Measurements from ENCODE around the gene CDC37L1. TPM values are rescaled to one million over a fixed set of nuclear protein-coding genes. Genes with fewer than 3 reads are reported as not detected.
"Not testable (repeated sequence)": the region's sequence is repeated elsewhere in the genome, so short reads cannot be mapped to it uniquely, and the experiment has no call there.

The CDC37L1 gene
- 9.4 and 12.8 TPM in 2 replicates for total RNA-seq (2014; rRNA removed; shearing (Covaris generic))

GRCh38 chr9:4679268-4680172 lies at the start of gene CDC37L1:
CDC37L1 (plus strand) TSS chr9:4679569; CDS start chr9:4679768, 199 bp downstream.
- peak; percentile 97 for DNase-seq (ENCODE audit: low spot score)

GRCh38 chr9:4630836-4631235 lies 48.5 kb upstream of the CDC37L1 start:
- DNase-seq (ENCODE audit: low spot score) = no peak

- no peak for DNase-seq (ENCODE audit: low spot score)
These were observed 40.4 kb upstream of the CDC37L1 start for GRCh38 chr9:4638968-4639367.

GRCh38 chr9:4639420-4639819 lies 39.9 kb upstream of the CDC37L1 start:
- no peak for DNase-seq (ENCODE audit: low spot score)

- DNase-seq (ENCODE audit: low spot score) = peak; percentile 52
These were observed 39.3 kb upstream of the CDC37L1 start for GRCh38 chr9:4640027-4640426.

GRCh38 chr9:4642351-4642750 lies 37.0 kb upstream of the CDC37L1 start:
- DNase-seq (ENCODE audit: low spot score) = no peak

GRCh38 chr9:4654084-4654483 lies 25.3 kb upstream of the CDC37L1 start:
- DNase-seq (ENCODE audit: low spot score) = no peak

GRCh38 chr9:4654538-4654937 lies 24.8 kb upstream of the CDC37L1 start:
- DNase-seq (ENCODE audit: low spot score) = no peak

GRCh38 chr9:4656196-4656595 lies 23.2 kb upstream of the CDC37L1 start:
- DNase-seq (ENCODE audit: low spot score) = not testable (repeated sequence)

- DNase-seq (ENCODE audit: low spot score) = no peak
These were observed 22.7 kb upstream of the CDC37L1 start for GRCh38 chr9:4656621-4657020.

- DNase-seq (ENCODE audit: low spot score) = no peak
These were observed 21.8 kb upstream of the CDC37L1 start for GRCh38 chr9:4657426-4658159.

- DNase-seq (ENCODE audit: low spot score) = not testable (repeated sequence)
These were observed 18.7 kb upstream of the CDC37L1 start for GRCh38 chr9:4660665-4661064.

- no peak for DNase-seq (ENCODE audit: low spot score)
These were observed 18.2 kb upstream of the CDC37L1 start for GRCh38 chr9:4661165-4661564.

GRCh38 chr9:4661611-4662010 lies 17.8 kb upstream of the CDC37L1 start:
- DNase-seq (ENCODE audit: low spot score) = no peak

GRCh38 chr9:4662108-4662988 lies 17.0 kb upstream of the CDC37L1 start, which contains the start of gene PLPP6:
PLPP6 (plus strand) TSS chr9:4662294; CDS start chr9:4662376, 82 bp downstream.
- peak; percentile 97 for DNase-seq (ENCODE audit: low spot score)

- peak; percentile 68 for DNase-seq (ENCODE audit: low spot score)
These were observed 16.2 kb upstream of the CDC37L1 start for GRCh38 chr9:4662989-4663792.

GRCh38 chr9:4663956-4664355 lies 15.4 kb upstream of the CDC37L1 start:
- no peak for DNase-seq (ENCODE audit: low spot score)

- DNase-seq (ENCODE audit: low spot score) = peak; percentile 50
These were observed 14.0 kb upstream of the CDC37L1 start for GRCh38 chr9:4665357-4665756.

- peak; percentile 77 for DNase-seq (ENCODE audit: low spot score)
These were observed 13.2 kb upstream of the CDC37L1 start, which contains the start of gene SPATA6L for GRCh38 chr9:4666042-4666699. SPATA6L (minus strand) TSS chr9:4666480; CDS start chr9:4666250, 230 bp downstream.

- DNase-seq (ENCODE audit: low spot score) = no peak
These were observed 11.7 kb upstream of the CDC37L1 start for GRCh38 chr9:4667681-4668080.
